NCI-H82 treated with DMSO at 0.1 percent for 48 hours (cell line): Measurements from ENCODE around the gene USO1.
"Not testable (repeated sequence)": the region's sequence is repeated elsewhere in the genome, so short reads cannot be mapped to it uniquely, and the experiment has no call there.

Experiments used
- DNase-seq: peaks from one replicate; lab custom pipeline; 2025; ENCODE audit not compliant: unreplicated experiment; lab: John Stamatoyannopoulos, UW

The USO1 gene

GRCh38 chr4:75752637-75753036 is 28.3 kb downstream of the USO1 start:
- DNase-seq, result no peak

DNA sequence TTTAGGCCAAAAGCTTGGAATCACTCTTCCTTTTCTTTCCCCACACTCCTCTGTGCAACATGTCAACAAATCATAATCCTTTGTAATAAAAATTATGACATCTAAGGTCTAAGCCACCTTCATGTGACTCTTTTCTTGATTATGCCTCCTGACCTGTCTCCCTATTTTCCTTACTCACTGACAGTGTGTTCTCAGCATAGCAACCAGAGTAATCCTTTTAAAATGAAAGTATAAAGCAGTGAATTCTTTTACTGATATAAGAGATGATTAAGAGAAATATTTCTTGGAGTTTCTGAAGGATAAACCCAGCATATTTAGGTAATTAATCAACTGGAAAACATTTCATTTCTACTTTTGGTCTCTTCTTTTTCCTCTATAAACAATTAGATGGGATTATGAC is 44.7 kb downstream of the USO1 start:
- no peak for DNase-seq

DNA sequence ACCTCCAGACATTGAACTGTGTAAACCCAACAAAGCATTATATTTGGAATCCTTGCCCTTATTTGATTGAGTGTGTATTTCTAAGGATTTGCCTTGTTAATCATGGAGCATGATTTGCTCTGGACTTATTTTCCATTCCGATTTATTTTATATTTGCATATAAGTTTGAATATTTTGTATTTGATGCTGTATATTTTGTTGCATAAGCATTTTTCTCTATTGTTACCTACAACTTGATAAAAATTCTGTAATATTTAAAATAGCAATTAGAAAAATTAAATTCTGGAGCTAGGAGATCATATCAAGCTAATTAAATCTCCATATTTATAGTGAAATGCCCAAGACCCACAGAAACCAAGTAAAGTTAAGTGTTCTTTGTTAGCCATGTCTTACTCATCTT is 47.2 kb downstream of the USO1 start:
- DNase-seq, result no peak

DNA sequence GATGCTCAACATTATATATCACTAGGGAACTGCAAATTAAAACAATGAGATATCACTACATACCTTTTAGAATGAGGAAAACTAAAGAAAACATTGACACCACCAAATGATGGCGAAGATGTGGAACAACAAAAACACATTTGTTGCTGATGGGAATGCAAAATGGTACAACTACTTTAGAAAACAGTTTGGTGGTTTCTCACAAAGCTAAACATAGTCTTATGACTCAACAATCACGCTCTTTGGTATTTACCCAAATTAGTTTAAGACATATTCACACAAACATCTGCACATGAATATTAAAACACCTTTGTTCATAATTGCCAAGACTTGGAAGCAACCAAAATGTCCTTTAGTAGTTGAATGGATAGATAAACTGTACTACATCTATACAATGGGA is 53.2 kb downstream of the USO1 start:
- DNase-seq, result no peak

DNA sequence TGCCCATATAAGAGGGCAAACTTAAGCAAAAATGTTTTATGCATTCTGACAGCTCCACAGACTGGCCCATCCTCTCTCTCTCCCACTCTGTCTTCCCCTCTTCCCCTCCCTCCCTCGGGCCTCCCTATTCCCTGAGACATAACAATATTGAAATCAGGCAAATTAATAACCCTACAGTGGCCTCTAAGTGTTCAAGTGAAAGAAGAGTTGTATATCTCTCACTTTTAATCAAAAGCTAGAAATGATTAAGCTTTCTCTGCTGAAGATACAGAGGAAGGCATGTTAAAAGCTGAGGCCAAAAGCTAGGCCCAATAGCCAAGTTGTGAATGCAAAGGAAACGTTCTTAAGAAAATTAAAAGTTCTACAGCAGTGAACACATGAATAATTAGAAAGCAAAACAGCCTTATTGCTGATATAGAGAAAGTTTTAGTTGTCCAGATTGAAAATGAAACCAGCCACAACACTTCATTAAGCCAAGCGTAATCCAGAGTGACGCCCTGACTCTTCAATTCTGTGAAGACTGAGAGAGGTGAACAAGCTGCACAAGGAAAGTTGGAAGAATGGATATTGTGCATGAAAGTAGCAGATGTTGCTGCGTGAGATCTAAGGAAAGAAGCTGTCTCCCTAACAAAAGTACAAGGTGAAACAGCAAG is 54.9 kb downstream of the USO1 start:
- DNase-seq, result no peak

- DNase-seq, result no peak
Measured at GRCh38 chr4:75781305-75781704, 56.9 kb downstream of the USO1 start.

GRCh38 chr4:75786526-75786925 is 62.1 kb downstream of the USO1 start:
- DNase-seq, result no peak

DNA sequence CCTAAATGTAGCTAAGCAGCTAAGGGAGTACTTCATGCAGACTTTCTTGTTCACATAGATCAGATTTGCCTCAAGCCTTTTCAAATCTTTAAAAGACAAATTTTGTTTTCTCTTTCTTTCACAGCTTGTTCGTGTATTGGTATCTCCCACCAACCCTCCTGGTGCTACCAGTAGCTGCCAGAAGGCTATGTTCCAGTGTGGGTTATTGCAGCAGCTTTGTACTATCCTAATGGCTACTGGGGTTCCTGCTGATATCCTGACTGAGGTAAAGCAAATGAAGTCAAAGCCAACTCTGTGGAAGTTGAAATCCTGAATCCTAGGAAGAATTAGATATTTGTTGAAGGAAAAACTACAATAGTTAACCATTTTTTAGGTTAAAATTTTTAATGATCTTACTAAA is 62.6 kb downstream of the USO1 start:
- DNase-seq, result no peak

- DNase-seq, result no peak
Measured at GRCh38 chr4:75790024-75790423, 65.6 kb downstream of the USO1 start.

DNA sequence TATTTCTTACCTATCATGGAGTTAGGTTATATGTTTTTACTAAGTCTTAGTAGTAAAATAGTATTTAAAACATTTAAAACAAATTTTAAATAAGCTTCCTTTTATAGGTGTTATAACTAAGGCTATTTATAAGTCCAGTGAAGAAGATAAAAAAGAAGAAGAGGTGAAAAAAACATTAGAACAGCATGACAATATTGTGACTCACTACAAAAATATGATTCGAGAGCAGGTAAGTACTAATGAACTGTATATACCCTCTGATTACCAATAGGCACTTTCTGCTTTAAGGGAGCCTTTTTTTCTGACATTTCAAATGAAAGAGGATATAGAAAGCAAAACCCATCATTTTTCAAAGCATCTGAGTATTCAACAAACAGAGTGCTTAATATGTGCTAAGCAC is 76.6 kb downstream of the USO1 start:
- DNase-seq, result no peak

DNA sequence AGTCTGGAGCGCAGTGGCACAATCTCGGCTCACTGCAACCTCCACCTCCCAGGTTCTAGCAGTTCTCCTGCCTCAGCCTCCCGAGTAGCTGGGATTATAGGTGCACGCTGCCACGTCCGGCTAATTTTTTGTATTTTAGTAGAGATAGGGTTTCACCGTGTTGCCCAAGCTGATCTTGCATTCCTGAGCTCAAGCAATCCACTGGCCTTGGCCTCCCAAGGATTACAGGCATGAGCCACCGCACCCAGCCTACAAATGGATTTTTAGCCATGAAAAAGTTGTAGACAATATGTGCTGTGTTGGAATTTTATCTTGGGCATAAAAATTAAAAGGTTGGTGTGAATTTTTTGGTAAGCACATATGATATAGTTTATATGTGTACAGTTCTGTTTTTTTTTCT is 81.7 kb downstream of the USO1 start:
- not testable (repeated sequence) for DNase-seq

- DNase-seq, result no peak
Measured at GRCh38 chr4:75817901-75818300, 93.5 kb downstream of the USO1 start.

DNA sequence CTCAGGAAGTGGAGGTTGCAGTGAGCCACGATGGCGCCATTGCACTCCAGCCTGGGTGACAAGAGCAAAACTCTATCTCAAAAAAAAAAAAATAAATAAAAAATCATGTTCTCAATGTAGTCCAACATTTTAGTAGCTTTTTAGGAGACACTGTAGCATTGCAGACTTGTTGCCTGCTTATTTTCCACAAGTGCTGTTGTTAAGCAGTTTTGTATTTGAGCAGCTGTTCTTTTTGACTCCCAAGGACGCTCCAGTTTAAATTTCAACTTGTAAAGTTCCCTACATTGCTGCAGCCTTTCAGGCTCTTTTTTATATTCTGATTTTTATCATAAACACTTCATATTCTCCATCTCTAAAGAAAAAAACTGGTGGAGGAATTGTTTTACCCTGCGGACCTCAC is 94.7 kb downstream of the USO1 start:
- no peak for DNase-seq

DNA sequence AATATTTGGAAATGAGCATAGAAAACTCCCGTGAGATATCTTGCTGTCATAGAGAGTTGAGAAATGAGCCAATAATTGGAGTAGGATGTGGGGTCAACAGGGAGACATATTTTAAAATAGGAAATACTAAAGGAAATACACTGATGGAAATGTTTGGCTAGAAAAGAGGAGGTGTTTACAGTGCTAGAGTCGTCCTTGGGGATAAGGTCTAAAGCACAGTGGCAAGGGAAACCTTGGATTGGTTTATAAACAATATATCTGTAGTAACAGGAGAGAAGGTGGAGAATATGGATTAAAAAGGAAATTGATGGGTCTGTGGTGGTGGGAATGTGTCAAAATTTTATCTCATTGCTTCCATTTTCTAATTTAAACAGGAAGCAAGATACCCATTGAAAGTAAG is 95.8 kb downstream of the USO1 start:
- no peak for DNase-seq

DNA sequence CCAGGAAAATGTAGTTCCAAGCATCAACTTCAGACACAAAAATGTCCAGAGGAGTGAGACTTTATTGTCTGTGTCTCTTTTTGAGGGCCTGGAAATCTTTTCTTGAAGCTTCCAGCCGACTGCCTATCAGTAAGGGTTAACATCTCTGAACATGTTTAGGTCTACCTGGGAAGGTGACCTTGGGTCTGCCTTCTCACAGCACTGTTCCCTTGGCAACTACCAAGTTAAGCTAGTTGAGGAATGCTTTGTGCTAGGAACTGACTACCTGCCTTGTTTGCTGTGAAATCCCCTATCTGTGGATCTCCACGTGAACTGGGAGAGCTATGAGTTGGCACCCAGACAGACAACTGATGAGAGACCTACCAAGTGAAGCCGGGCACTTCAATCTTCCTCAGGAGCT is 96.3 kb downstream of the USO1 start:
- no peak for DNase-seq

DNA sequence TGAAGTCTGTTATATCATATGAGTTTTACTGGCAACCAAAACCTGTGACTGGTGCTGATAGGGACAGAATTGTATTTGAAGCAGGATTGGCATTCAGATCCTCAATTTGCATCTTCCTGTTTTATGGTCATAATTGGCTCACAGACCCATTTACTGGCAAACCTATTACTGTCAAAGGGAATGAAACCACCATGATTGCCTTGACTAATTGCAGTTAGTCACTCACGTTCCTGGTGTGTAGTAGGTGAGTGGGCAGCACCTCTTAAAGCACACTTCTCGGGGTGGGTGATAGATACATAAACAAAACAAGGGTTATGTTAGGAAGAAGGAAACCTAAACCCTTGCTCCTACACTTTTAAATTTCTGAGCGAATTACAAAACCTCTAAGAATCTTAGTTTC is 96.8 kb downstream of the USO1 start:
- DNase-seq, result no peak

DNA sequence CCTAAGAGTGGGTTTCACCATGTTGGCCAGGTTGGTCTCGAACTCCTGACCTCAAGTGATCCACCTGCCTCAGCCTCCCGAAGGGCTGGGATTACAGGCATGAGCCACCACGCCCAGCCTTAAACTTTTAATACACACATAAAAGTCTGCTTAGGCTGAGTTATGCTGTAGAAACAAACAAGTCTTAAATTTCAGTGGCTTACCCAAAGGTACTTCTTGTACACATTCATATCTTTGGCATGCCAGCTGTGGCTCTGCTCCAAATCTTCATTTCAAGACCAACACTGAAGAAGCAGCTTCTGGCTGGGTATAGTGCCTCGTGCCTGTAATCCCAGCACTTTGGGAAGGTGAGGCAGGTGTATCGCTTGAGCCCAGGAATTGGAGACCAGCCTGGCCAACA is 97.6 kb downstream of the USO1 start:
- no peak for DNase-seq

GRCh38 chr4:75822416-75822815 is 98.0 kb downstream of the USO1 start:
- DNase-seq, result no peak

GRCh38 chr4:75823812-75824211 is 99.4 kb downstream of the USO1 start:
- DNase-seq, result no peak

DNA sequence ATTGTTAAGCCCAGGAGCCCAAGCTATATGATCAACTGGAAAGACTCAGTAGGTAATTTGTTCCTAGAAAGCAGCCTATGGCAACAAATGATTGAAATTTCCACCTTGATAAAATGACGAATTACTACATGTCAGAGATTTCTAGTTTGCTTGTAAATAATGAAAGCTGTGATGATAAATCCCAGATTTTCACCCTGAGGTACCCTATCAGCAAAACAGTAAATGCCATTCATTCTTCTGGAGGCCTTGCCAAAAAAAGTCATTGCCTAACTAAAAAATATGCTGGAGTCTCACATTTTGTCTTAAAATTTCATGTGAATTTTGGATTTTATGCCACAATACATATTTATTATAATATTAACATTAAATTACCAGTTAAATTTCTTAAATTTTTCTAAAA is 106.5 kb downstream of the USO1 start:
- no peak for DNase-seq

DNA sequence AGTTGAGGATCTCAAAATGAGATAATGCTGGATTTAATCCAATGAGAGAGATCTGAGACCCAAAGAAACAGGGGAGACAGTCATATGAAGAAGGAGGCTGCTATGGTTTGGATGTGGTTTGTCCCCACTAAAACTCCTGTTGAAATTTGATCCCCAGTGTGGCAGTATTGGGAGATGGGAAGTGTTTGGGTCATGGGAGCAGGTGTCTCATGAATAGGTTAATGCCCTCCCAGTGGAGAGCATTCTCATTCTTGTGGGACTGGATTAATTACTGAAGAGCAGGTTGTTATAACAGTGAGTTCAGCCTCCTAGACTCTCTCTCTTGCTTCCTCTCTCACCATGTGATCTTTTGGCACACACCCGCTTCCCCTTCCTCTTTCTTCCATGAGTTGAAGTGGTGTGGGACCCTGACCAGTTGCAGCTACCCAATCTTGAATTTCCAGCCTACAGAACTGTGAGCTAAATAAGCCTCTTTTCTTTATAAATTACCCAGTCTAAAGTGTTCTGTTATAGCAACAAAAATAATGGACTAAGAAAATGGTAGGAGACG is 107.6 kb downstream of the USO1 start:
- DNase-seq, result no peak

DNA sequence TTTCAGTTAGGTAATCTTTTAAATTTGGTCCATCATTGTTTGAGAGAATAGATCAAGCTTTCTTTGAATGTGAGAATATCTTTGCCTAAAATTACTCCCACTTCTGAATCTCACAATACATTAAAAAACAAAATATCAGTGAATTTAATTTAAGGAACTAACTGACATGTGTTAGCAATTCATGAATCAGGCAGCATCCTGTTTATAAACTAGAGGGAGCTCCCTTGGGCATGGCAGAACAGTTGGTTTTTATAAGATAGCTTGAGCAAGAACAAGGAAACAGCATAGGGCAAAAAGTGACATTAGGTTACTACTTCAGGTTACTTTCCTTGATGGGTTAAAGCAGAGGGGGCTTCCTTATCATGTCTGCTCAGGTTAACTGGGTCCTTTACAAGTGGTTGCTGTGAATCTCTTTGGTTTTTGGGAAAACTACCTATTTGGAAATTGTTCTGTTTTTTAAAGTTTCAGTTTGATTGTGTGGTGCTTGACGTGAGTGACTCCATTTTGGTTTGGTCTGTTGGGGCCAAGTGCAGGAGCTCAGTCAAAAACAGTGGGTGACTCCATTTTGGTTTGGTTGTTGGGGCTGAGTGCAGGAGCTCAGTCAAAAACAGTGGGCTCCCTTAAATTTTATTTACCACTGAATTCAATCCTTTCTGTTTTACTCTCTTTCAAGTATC is 109.9 kb downstream of the USO1 start:
- DNase-seq, result no peak

DNA sequence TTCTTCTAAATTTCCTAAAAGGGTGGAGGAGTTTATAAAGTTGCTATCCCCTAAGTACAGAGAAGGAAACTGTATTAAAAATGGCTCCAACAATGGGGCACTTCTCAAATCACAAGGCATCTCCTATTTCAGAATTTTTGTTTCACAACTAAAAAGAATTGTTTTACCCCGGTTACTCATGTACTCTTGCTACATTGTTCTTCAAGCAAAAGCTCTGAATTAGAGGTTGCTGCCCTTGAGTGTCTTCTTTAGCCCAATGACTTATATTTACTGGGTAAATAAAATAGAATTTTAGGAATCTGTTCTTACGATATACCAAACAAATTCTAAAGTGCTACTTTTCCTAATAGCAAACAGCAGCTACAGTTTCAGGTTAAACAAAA is 110.4 kb downstream of the USO1 start:
- no peak for DNase-seq
